GM04503 (cell line): Measurements from ENCODE around the gene TLE6.
A peak's percentile ranks its signal among the peaks of the same experiment; 100 is the strongest.
"Not testable (repeated sequence)": the region's sequence is repeated elsewhere in the genome, so short reads cannot be mapped to it uniquely, and the experiment has no call there.

Experiments used
- DNase-seq: peaks from one replicate; pipeline ENCODE4 v3.0.0-alpha.2; 2012; ENCODE audit warnings: low read depth

The TLE6 gene

GRCh38 chr19:2977001-2977745, at the start of gene TLE6:
TLE6 (plus strand) TSS chr19:2977564; CDS start chr19:2978234, 670 bp downstream.
- DNase-seq: no peak

- DNase-seq: no peak
Measured at GRCh38 chr19:2933490-2933910, 43.9 kb upstream of the TLE6 start.

- not testable (repeated sequence) for DNase-seq
Measured at GRCh38 chr19:2935863-2936262, 41.5 kb upstream of the TLE6 start.

GRCh38 chr19:2942928-2943640, 34.3 kb upstream of the TLE6 start:
- no peak for DNase-seq

- DNase-seq: no peak
Measured at GRCh38 chr19:2944403-2944774, 33.0 kb upstream of the TLE6 start.

GRCh38 chr19:2944775-2945574, 32.4 kb upstream of the TLE6 start, which contains the start of gene ZNF77:
ZNF77 (minus strand) TSS chr19:2944971; CDS start chr19:2944840, 131 bp downstream.
- DNase-seq: peak; percentile 93

- no peak for DNase-seq
Measured at GRCh38 chr19:2945575-2946184, 31.7 kb upstream of the TLE6 start.

GRCh38 chr19:2949939-2950285, 27.5 kb upstream of the TLE6 start:
- no peak for DNase-seq

GRCh38 chr19:2950286-2951124, 26.9 kb upstream of the TLE6 start:
- peak; percentile 95 for DNase-seq

GRCh38 chr19:2952953-2953481, 24.3 kb upstream of the TLE6 start:
- DNase-seq: no peak

GRCh38 chr19:2957160-2957559, 20.2 kb upstream of the TLE6 start:
- no peak for DNase-seq

- DNase-seq: no peak
Measured at GRCh38 chr19:2960120-2960519, 17.2 kb upstream of the TLE6 start.

- DNase-seq: no peak
Measured at GRCh38 chr19:2962018-2962670, 15.2 kb upstream of the TLE6 start.

- DNase-seq: no peak
Measured at GRCh38 chr19:2963122-2963521, 14.2 kb upstream of the TLE6 start.

- DNase-seq: not testable (repeated sequence)
Measured at GRCh38 chr19:2963631-2964030, 13.7 kb upstream of the TLE6 start.

- no peak for DNase-seq
Measured at GRCh38 chr19:2964874-2965273, 12.5 kb upstream of the TLE6 start.

GRCh38 chr19:2967972-2968371, 9.4 kb upstream of the TLE6 start:
- no peak for DNase-seq

GRCh38 chr19:2969104-2969504, 8.3 kb upstream of the TLE6 start:
- DNase-seq: no peak

- no peak for DNase-seq
Measured at GRCh38 chr19:2970201-2970835, 7.0 kb upstream of the TLE6 start.

GRCh38 chr19:2973229-2973628, 4.1 kb upstream of the TLE6 start:
- DNase-seq: no peak
